Neural crest cell (in vitro differentiated cells): ENCODE results near the gene TACC2. TPM values are rescaled to one million over a fixed set of nuclear protein-coding genes. Genes with fewer than 3 reads are reported as not detected.
A peak's percentile ranks its signal among the peaks of the same experiment; 100 is the strongest.

ENCODE experiments used
- DNase-seq: peaks from one replicate; pipeline ENCODE4 v3.0.0; 2021; ENCODE audit warnings: low read depth, mixed read lengths, low spot score
- H3K27ac Mint-ChIP-seq: one replicate; pipeline ENCODE4 v1.8.0; 2021; ENCODE audit warnings: mild to moderate bottlenecking, mixed read lengths; ENCODE audit not compliant: unreplicated experiment
- H3K27me3 Mint-ChIP-seq: 2 replicates; pipeline ENCODE4 v1.8.0; 2021; ENCODE audit warnings: low read depth, mild to moderate bottlenecking, mixed read lengths
- H3K36me3 Mint-ChIP-seq: 2 replicates; pipeline ENCODE4 v1.8.0; 2021; ENCODE audit warnings: low read depth, mild to moderate bottlenecking, mixed read lengths
- H3K4me1 Mint-ChIP-seq: 2 replicates; pipeline ENCODE4 v1.8.0; 2021; ENCODE audit warnings: mixed read lengths
- H3K4me3 Mint-ChIP-seq: one replicate; pipeline ENCODE4 v1.8.0; 2021; ENCODE audit warnings: mild to moderate bottlenecking, mixed read lengths
- H3K9me3 Mint-ChIP-seq: 2 replicates; pipeline ENCODE4 v1.8.0; 2021; ENCODE audit warnings: mixed read lengths
- CTCF ChIP-seq: fragments of 200-600 bp; sonication (generic); conservative IDR thresholded peaks from 2 replicates; pipeline ENCODE4 v1.5.0; 2021; ENCODE audit warnings: antibody characterized with exemption, mild to moderate bottlenecking
- total RNA-seq: library from RNA; stranded (reverse); gene quantifications from 2 replicates; pipeline ENCODE4 v1.2.1, GENCODE V29; 2021

TACC2 gene
- total RNA-seq, 1 donor from 2014 or later = 48.2 TPM

GRCh38 chr10:122033224-122033926 lies 44.4 kb downstream of the TACC2 start:
- no peak for TF ChIP-seq CTCF
- H3K4me3 Mint-ChIP-seq = no peak overlapping the region
- no peak for DNase-seq
- H3K9me3 Mint-ChIP-seq = no peaks in the 10 kb centered on the region
- no peak overlapping the region for H3K27ac Mint-ChIP-seq
- no peaks in the 10 kb centered on the region for H3K27me3 Mint-ChIP-seq
- no peaks in the 10 kb centered on the region for H3K4me1 Mint-ChIP-seq
- no peaks in the 10 kb centered on the region for H3K36me3 Mint-ChIP-seq

DNA sequence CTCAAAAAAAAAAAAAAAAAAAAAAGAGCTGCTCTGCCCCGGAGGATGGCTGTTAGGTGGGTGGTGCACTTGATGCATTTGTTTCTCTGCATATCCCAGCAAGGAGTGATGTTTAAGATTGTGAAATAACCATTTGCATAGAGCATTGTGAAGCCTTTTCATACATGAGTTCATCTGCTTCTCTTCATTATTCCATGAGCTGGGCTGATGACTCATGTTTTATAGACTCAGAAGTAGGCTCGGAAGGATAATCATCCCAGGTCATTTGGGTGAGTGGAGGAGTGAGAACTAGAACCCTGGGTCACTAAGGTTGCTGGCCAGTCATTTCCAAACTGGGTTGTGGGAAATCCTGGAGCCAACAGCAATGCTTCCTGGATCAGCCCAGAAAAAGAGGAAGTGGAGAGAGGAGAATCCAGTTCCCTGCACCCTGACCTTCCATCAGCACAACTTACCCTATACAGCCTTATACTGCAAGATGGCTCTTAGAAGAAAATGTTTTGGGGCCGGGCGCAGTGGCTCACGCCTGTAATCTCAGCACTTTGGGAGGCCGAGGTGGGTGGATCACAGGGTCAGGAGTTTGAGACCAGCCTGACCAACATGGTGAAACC lies 45.3 kb downstream of the TACC2 start:
- no peak for TF ChIP-seq CTCF
- H3K9me3 Mint-ChIP-seq = no peaks in the 10 kb centered on the region
- DNase-seq = no peak
- no peaks in the 10 kb centered on the region for H3K4me1 Mint-ChIP-seq
- no peaks in the 10 kb centered on the region for H3K27me3 Mint-ChIP-seq
- no peak overlapping the region for H3K4me3 Mint-ChIP-seq
- H3K27ac Mint-ChIP-seq = no peak overlapping the region
- H3K36me3 Mint-ChIP-seq = no peaks in the 10 kb centered on the region

- H3K4me1 Mint-ChIP-seq = peaks cover 28% of the 10 kb centered on the region
- H3K9me3 Mint-ChIP-seq = no peaks in the 10 kb centered on the region
- TF ChIP-seq CTCF = no peak
- no peaks in the 10 kb centered on the region for H3K36me3 Mint-ChIP-seq
- no peak for DNase-seq
- no peak overlapping the region for H3K4me3 Mint-ChIP-seq
- H3K27ac Mint-ChIP-seq = no peak overlapping the region
- no peaks in the 10 kb centered on the region for H3K27me3 Mint-ChIP-seq
Observed at GRCh38 chr10:122040786-122041185, 51.8 kb downstream of the TACC2 start.

DNA sequence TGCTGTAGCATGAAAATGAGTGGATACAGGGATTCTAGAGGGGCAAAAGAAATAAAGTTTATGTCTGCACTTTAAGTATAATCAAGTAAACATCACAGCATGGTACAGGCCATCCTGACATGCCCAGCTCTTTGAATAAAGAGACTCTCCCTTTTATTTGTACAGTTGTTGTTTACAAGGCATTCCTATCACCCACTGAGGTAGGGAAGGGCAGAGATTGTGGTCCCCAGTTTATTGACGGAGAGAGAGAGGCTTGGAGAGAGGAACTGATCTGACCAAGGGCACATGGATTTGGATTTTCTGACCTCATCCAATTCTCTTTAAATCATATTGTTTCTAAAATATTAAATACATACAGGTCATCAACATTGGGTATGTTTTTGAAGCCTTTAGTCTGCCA lies 53.9 kb downstream of the TACC2 start:
- H3K27me3 Mint-ChIP-seq = no peaks in the 10 kb centered on the region
- no peaks in the 10 kb centered on the region for H3K36me3 Mint-ChIP-seq
- no peak for TF ChIP-seq CTCF
- H3K4me1 Mint-ChIP-seq = peaks cover 31% of the 10 kb centered on the region
- H3K4me3 Mint-ChIP-seq = no peak overlapping the region
- H3K27ac Mint-ChIP-seq = no peak overlapping the region
- no peak for DNase-seq
- no peaks in the 10 kb centered on the region for H3K9me3 Mint-ChIP-seq

- peaks cover 38% of the 10 kb centered on the region for H3K4me1 Mint-ChIP-seq
- H3K27ac Mint-ChIP-seq = no peak overlapping the region
- H3K36me3 Mint-ChIP-seq = no peaks in the 10 kb centered on the region
- H3K27me3 Mint-ChIP-seq = no peaks in the 10 kb centered on the region
- no peak for DNase-seq
- peak overlapping the region; percentile 47 for H3K4me3 Mint-ChIP-seq
- TF ChIP-seq CTCF = no peak
- no peaks in the 10 kb centered on the region for H3K9me3 Mint-ChIP-seq
Observed at GRCh38 chr10:122044045-122044661, 55.2 kb downstream of the TACC2 start.
